Stimulated activated CD4-positive, alpha-beta T cell treated with anti-CD3 and anti-CD28 coated beads, Interleukin-15, amount 100 ng/mL, for 48 hours (primary cell): Measurements from ENCODE around the gene SLC23A2.
"Not testable (repeated sequence)": the region's sequence is repeated elsewhere in the genome, so short reads cannot be mapped to it uniquely, and the experiment has no call there.

Experiments
- DNase-seq, 2 donors: peaks; one replicate each; pipeline ENCODE4 v3.0.0-alpha.2; 2020; ENCODE audit warnings: low read depth in 2 of 2

The SLC23A2 gene

GRCh38 chr20:4902788-4903187 is 98.5 kb downstream of the SLC23A2 start:
- no peak for DNase-seq

- no peak for DNase-seq
Measured at GRCh38 chr20:4901031-4901818, 100.1 kb downstream of the SLC23A2 start.

GRCh38 chr20:4898282-4899244 is 102.7 kb downstream of the SLC23A2 start:
- DNase-seq = no peak

GRCh38 chr20:4897600-4897999 is 103.7 kb downstream of the SLC23A2 start:
- no peak for DNase-seq

GRCh38 chr20:4896971-4897497 is 104.3 kb downstream of the SLC23A2 start:
- peak in 1 of 2 donors; percentile 1 for DNase-seq

GRCh38 chr20:4896119-4896702 is 105.1 kb downstream of the SLC23A2 start:
- DNase-seq = no peak

- DNase-seq = no peak
Measured at GRCh38 chr20:4894981-4895381, 106.3 kb downstream of the SLC23A2 start.

GRCh38 chr20:4894409-4894808 is 106.9 kb downstream of the SLC23A2 start:
- DNase-seq = no peak

GRCh38 chr20:4893709-4894108 is 107.6 kb downstream of the SLC23A2 start:
- no peak for DNase-seq

GRCh38 chr20:4891997-4892396 is 109.3 kb downstream of the SLC23A2 start:
- DNase-seq = no peak

GRCh38 chr20:4891190-4891763 is 110.0 kb downstream of the SLC23A2 start:
- DNase-seq = no peak

- DNase-seq = no peak
Measured at GRCh38 chr20:4889446-4889845, 111.9 kb downstream of the SLC23A2 start.

GRCh38 chr20:4887586-4887985 is 113.7 kb downstream of the SLC23A2 start:
- no peak for DNase-seq

GRCh38 chr20:4886771-4887527 is 114.4 kb downstream of the SLC23A2 start:
- DNase-seq = no peak

GRCh38 chr20:4885877-4886276 is 115.4 kb downstream of the SLC23A2 start:
- DNase-seq = no peak

GRCh38 chr20:4883546-4883945 is 117.8 kb downstream of the SLC23A2 start:
- no peak for DNase-seq

- no peak for DNase-seq
Measured at GRCh38 chr20:4883051-4883450, 118.3 kb downstream of the SLC23A2 start.

GRCh38 chr20:4881006-4881730 is 120.1 kb downstream of the SLC23A2 start:
- no peak for DNase-seq

- no peak for DNase-seq
Measured at GRCh38 chr20:4880051-4880450, 121.3 kb downstream of the SLC23A2 start.

GRCh38 chr20:4878099-4878498 is 123.2 kb downstream of the SLC23A2 start:
- not testable (repeated sequence) for DNase-seq
